ENCODE data around the gene HTT.

- TF ChIP-seq, protein P1, sequence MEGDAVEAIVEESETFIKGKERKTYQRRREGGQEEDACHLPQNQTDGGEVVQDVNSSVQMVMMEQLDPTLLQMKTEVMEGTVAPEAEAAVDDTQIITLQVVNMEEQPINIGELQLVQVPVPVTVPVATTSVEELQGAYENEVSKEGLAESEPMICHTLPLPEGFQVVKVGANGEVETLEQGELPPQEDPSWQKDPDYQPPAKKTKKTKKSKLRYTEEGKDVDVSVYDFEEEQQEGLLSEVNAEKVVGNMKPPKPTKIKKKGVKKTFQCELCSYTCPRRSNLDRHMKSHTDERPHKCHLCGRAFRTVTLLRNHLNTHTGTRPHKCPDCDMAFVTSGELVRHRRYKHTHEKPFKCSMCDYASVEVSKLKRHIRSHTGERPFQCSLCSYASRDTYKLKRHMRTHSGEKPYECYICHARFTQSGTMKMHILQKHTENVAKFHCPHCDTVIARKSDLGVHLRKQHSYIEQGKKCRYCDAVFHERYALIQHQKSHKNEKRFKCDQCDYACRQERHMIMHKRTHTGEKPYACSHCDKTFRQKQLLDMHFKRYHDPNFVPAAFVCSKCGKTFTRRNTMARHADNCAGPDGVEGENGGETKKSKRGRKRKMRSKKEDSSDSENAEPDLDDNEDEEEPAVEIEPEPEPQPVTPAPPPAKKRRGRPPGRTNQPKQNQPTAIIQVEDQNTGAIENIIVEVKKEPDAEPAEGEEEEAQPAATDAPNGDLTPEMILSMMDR (IDR thresholded peaks at IDR 0.05) = no peak
- TF ChIP-seq POLR2A (IDR thresholded peaks at IDR 0.05) (no peak), EP300 (IDR thresholded peaks at IDR 0.05) (no peak), POLR2AphosphoS5 (IDR thresholded peaks at IDR 0.05) (no peak)
Measured at GRCh38 chr4:3263876-3264193, 189.4 kb downstream of the HTT start.

Measured in upper lobe of left lung (tissue), 4 donors.